GM10248 (cell line): Measurements from ENCODE around the gene GALNT17.
"Not testable (repeated sequence)": the region's sequence is repeated elsewhere in the genome, so short reads cannot be mapped to it uniquely, and the experiment has no call there.

Experiments
- CTCF ChIA-PET: fragments of 300-600 bp; sonication (Branson Sonifier 250); formaldehyde crosslinking; extraction: SDS; loops from one replicate; lab custom pipeline; 2021; ENCODE audit warnings: antibody characterized with exemption; lab: Yijun Ruan, JAX
- POLR2A ChIA-PET: fragments of 350-650 bp; sonication (Branson Sonifier 250); formaldehyde crosslinking; extraction: SDS; loops from one replicate; lab custom pipeline; 2020; ENCODE audit warnings: antibody characterized with exemption; lab: Yijun Ruan, JAX
- DNase-seq: peaks from one replicate; pipeline ENCODE4 v3.0.0; 2012; ENCODE audit errors: extremely low spot score
- TF ChIP-seq, protein P1 (sequence below): IDR thresholded peaks from 2 replicates; pipeline ENCODE4 v1.5.1; 2012; ENCODE audit warnings: mild to moderate bottlenecking, low read depth; ENCODE audit errors: extremely low read depth, missing control alignments, control extremely low read depth

Gene GALNT17

DNA sequence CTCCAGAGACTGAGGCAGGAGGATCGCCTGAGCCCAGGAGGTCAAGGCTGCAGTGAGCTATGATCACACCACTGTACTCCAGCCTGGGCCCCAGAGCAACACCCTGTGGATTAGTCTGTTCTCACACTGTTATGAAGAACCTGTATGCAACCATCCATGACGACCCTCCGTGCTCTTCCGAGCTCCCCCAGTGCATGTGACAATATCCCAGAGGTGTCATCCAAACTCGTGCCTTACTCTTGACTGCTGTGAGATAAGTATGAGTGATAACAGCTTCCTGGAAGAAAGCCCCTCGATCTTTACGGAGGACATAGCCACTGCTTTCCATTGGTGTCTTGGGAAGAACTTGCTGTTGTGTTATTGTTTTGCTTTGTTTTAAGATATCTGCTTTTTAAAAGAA, 591.9 kb downstream of the GALNT17 start:
- ChIA-PET POLR2A (no interaction called here), CTCF (interaction anchor here (1.7 kb wide), 1 partner anchor 10 kb away, joined by 9 read pairs; no protein-coding TSS in a partner anchor)
- no peak for DNase-seq
- TF ChIP-seq, protein P1, sequence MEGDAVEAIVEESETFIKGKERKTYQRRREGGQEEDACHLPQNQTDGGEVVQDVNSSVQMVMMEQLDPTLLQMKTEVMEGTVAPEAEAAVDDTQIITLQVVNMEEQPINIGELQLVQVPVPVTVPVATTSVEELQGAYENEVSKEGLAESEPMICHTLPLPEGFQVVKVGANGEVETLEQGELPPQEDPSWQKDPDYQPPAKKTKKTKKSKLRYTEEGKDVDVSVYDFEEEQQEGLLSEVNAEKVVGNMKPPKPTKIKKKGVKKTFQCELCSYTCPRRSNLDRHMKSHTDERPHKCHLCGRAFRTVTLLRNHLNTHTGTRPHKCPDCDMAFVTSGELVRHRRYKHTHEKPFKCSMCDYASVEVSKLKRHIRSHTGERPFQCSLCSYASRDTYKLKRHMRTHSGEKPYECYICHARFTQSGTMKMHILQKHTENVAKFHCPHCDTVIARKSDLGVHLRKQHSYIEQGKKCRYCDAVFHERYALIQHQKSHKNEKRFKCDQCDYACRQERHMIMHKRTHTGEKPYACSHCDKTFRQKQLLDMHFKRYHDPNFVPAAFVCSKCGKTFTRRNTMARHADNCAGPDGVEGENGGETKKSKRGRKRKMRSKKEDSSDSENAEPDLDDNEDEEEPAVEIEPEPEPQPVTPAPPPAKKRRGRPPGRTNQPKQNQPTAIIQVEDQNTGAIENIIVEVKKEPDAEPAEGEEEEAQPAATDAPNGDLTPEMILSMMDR, result no peak

DNA sequence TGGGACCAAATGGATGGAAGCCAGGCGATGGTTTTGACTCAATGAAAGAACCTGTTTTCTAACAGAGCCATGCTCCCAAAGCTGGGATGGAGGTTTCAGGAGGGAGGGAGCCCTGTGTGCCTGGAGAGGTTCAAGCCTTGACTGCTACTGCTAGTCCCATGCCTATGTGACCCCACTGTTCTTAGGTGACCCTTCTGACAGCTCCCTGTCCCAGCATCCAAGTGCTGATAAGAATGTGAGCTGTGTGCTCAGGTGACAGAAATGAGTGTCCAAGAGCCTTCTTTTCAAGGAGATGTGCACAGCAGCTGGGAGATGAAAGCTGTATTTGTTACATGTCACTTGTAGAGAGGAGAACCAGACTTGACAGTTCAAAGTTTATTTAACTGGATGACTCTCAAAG, 595.4 kb downstream of the GALNT17 start:
- DNase-seq, result no peak
- TF ChIP-seq, protein P1, result no peak
- ChIA-PET POLR2A (no interaction called here), CTCF (interaction anchor here (1.9 to 2.5 kb wide), 2 partner anchors 8 to 25 kb away, joined by 5 to 8 read pairs; no protein-coding TSS in a partner anchor)

DNA sequence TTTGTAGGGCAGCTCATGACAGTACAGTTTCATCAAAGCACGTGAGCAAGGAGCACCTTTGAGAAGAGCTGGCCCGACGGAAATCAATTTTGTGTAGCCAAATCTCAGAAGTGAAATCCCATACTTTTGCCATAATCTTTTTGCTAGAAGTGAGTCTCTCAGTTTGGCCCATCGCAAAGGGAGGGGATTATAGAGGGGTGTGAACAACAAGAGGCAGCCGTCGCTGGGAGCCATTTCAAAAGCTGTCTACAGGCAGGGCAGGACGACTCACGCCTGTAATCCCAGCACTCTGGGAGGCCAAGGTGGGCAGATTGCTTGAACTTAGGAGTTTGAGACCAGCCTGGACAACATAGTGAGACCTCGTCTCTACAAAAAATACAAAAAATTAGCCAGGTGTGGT, 599.8 kb downstream of the GALNT17 start:
- ChIA-PET POLR2A (interaction anchor here (0.5 kb wide), 1 partner anchor 809 kb away, joined by 3 read pairs; no protein-coding TSS in a partner anchor), CTCF (interaction anchor here (2.4 to 8.5 kb wide), 2 partner anchors 877 to 903 kb away, joined by 10 to 104 read pairs; no protein-coding TSS in a partner anchor)
- no peak for DNase-seq
- TF ChIP-seq, protein P1, result no peak

DNA sequence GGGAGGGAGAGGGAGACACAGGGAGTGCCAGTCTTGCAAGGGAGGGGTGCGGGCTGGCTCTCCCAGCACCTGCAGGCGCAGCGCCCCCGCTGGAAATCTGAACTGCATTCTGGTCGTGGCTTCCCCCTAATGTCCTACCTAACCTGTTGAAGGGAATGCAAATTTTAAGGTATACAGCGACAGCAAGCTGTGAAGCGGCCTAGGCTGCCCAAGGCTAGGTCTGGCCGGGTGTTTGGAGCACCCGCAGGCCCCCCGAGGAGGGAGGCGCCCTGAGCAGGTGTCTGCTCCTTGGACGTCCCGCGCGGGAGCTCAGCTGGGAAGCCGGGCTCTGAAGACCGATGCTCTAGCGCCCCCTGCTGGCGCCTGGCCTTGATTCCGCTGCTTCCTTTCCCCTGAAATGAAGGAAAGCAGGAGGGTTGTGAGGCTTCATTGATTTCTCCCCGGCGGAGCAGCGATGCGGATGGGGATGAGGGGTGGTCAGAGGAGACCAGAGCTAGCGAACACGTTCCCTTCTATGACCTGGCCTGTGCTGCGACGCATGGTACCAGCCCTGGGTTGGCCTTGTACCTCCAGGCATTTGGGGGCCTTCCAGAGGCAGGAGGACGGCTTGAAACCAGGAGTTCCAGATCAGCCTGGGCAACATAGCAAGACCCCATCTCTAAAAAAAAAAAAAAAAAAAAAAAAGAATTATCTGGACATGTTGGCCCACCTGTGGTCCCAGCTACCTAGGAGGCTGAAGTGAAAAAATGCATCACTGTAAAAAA, 601.3 kb downstream of the GALNT17 start:
- TF ChIP-seq, protein P1, result peak; percentile 91
- CTCF ChIA-PET, result interaction anchor here (0.7 to 8.5 kb wide), 14 partner anchors 9 to 1143 kb away, joined by 3 to 104 read pairs (median 4); no protein-coding TSS in a partner anchor
- DNase-seq, result peak; percentile 66
- POLR2A ChIA-PET, result interaction anchor here (0.7 kb wide), 1 partner anchor 730 kb away, joined by 5 read pairs; no protein-coding TSS in a partner anchor

DNA sequence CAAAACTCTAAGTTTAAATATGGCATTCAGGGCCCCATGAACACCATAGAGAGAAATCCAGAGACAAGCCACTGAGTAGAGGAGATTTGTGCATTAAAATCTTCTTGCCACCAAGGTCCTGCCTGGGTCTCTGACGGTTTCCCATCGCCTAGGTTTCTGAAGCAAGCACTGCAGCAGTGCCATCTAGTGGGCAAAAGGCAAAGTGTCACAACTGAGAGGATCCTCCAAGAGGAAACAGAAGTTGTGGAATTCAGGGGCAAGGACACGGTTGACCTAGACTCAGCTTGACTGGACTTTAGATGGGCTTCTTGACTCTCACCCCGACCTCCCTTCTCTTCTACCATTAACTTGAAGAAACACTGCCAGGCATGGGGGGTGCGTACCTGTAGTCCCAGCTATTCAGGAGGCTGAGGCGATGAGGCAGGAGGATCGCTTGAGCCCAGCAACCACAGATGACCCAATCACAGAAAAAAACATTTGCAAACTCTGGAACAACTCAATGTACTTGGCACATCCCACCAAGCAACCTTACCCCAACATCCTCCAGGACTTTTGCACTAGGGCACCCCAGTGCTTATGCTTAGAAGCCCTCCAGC, 604.1 kb downstream of the GALNT17 start:
- CTCF ChIA-PET, result interaction anchor here (1.0 to 8.5 kb wide), 12 partner anchors 9 to 907 kb away, joined by 3 to 104 read pairs (median 6); no protein-coding TSS in a partner anchor
- TF ChIP-seq, protein P1, result peak; percentile 82
- POLR2A ChIA-PET, result no interaction called here
- peak; percentile 52 for DNase-seq

DNA sequence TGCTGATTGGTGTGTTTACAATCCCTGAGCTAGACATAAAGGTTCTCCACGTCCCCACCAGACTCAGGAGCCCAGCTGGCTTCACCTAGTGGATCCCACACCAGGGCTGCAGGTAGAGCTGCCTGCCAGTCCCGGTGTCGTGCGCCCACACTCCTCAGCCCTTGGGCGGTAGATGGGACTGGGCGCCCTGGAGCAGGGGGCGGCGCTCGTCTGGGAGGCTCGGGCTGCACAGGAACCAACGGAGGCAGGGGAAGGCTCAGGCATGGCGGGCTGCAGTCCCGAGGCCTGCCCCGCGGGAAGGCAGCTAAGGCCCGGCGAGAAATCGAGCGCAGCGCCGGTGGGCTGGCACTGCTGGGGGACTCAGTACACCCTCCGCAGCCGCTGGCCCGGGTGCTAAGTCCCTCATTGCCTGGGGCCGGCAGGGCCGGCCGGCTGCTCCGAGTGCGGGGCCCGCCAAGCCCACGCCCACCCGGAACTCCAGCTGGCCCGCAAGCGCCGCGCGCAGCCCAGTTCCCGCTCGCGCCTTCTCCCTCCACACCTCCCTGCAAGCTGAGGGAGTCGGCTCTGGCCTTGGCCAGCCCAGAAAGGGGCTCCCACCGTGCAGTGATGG, 606.1 kb downstream of the GALNT17 start:
- POLR2A ChIA-PET, DNase-seq: not testable (repeated sequence)
- CTCF ChIA-PET, result interaction anchor here (1.1 to 3.1 kb wide), 3 partner anchors 7 to 23 kb away, joined by 4 to 14 read pairs (median 6); no protein-coding TSS in a partner anchor
